Suppressor macrophage (primary cell): ENCODE data around the gene ACBD6.

Experiments used
- DNase-seq, 4 experiments: peaks; one replicate each; pipeline ENCODE4 v3.0.0-alpha.2; 2020 to 2022

The ACBD6 gene

DNA sequence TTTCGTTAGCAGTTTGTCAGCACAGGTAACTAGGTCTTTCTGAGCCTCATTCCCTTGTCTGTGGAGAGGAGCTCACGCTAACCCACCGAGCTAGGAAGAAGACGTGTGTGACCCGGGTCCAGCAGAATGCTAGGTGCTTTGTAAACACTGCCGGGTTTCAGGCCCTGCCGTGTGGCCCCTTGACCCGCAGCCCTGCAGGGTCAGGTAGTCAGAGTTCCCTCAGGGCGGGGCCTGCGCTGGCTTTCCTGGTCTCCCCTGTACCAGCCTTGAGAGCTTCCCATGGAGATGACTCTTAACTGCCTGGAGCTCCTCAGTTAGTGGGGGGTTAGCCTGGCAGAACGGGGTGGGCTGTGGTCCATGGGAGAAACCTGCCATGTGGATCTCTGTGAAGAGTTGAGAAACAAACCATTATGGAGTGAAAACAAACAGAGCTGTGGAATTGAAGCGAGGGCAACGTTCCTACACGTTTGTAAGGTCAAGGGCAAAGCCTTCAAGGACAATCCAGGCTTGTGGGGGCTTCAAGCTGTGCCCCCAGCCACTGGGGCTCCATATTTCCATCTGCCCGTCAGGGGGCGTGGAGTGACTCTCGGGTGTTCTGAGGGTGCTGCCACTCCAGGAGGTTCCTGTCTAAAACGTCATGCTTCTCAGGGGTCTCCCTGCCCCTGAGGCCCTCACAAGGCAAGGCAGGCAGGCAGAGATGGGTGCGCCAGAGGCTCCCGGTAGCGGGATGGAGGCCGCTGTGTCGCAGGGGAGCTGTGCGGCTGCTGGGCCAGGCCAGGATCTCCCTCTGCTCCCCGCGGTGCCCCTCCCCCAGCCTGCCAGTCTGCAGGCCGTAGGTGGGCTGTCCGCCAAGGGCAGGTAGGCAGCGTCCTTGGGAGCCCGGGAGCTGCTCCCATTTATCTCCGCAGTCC lies 248.5 kb downstream of the ACBD6 start:
- DNase-seq, result no peak

DNA sequence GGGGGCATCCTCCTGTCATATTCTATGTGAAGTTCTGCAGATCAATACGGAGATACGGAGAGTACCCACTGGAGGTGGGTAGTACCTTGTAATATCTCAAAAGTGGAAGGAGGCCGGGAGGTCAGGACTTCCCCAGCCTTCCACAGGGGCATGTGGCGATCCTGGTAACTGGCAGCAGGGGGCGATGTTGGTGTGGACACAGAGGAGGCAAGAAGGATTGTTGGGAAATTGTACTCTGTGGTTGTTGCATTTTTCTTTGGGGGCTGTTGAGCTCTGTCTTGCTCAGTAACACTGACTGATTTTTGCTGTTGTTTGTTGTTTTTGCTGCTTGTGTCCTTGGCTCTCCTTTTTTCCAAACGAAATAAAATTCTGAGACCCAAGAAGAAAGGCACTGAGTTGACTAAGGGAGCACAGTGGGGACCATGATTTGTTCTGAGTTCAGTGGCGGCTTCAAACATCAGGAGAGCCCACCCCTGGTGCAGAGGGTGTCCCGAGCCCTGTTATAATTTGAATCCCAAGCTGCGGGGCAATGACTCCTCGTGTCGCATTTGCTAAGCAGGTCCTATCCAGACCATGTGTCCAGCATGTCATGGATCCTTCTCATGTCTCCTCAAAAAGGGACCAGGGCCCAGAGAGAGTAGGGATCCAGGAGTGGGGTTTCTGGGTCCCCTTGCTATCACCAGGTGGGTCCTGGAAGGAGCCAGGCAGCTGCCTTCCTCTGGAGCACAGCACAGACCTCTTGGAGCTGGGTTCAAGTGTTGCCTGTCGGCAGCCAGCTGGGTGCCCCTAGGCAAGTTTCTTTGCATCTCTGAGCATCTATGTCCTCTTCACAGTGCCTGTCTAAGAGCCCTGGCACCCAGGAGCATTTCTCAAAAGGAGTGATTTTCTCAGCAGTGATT lies 249.5 kb downstream of the ACBD6 start:
- peak; percentile 86 to 94 (median 92) for DNase-seq

DNA sequence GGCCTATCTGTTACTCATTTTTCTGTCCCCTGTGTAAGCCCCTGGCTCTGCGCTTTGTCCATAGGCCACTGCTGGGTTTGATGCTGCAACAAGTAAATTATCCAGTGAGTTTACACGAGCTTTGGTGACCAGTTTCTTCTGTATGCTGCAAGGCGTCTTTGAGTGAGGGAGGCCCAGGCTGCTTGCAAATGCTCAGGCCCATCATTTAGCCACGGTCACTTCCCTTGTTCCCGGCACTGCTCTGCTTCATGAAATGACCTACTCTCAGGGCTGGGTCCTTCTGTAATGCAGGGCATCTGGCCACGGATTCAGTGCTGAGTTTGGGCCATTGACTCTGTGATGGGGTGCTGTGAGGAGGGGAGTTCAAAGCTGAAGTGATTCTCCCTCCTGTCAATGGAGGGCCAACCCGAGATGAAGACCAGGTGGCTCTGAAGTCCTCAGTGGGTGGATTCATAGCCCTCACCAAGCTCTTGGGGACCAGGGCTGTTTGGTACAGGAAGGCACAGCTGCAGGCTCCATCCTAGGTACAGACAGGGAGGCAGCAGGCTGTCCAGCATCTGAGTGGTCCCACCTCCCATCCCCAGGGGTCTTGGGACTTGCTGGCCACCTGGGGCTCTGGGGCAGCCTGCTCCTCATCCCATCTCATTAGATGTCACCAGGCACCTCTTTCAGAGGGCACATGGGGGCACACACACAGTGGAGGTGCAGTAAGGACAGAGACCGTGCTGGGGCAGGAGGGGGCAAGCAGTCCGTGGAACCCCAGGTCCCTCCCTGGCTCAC lies 250.7 kb downstream of the ACBD6 start:
- DNase-seq, result no peak

GRCh38 chr1:180250883-180251509 lies 251.4 kb downstream of the ACBD6 start:
- DNase-seq, result no peak

GRCh38 chr1:180250499-180250770 lies 251.9 kb downstream of the ACBD6 start:
- no peak for DNase-seq

GRCh38 chr1:180249725-180250498 lies 252.5 kb downstream of the ACBD6 start:
- no peak for DNase-seq

GRCh38 chr1:180248731-180249681 lies 253.4 kb downstream of the ACBD6 start:
- DNase-seq, result peak in 2 of 4 experiments; percentile 28 to 45

- no peak for DNase-seq
These were observed 254.2 kb downstream of the ACBD6 start for GRCh38 chr1:180248176-180248575.

- no peak for DNase-seq
These were observed 254.8 kb downstream of the ACBD6 start for GRCh38 chr1:180247580-180247979.

- DNase-seq, result no peak
These were observed 255.3 kb downstream of the ACBD6 start for GRCh38 chr1:180247061-180247460.

GRCh38 chr1:180246579-180246978 lies 255.8 kb downstream of the ACBD6 start:
- no peak for DNase-seq

DNA sequence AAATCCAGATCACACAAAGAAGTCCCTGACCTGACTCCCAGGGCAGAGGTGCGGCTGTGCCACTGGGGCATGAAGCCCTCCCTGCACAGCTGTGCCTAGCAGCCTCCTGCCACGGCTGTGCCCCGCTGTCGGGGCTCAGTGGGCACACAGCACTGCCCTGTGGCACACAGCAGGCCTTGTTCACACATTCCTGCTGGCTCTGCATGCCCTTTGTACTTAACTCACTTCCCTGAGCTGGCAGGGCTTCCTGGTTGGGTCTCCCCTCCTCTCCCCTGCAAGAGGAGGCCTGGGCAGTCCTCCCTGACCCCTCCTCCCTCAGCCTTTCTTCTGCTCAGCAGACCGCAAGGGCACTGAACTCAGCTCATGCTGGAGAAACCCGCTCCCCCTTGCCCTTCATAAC lies 257.5 kb downstream of the ACBD6 start:
- DNase-seq, result no peak

DNA sequence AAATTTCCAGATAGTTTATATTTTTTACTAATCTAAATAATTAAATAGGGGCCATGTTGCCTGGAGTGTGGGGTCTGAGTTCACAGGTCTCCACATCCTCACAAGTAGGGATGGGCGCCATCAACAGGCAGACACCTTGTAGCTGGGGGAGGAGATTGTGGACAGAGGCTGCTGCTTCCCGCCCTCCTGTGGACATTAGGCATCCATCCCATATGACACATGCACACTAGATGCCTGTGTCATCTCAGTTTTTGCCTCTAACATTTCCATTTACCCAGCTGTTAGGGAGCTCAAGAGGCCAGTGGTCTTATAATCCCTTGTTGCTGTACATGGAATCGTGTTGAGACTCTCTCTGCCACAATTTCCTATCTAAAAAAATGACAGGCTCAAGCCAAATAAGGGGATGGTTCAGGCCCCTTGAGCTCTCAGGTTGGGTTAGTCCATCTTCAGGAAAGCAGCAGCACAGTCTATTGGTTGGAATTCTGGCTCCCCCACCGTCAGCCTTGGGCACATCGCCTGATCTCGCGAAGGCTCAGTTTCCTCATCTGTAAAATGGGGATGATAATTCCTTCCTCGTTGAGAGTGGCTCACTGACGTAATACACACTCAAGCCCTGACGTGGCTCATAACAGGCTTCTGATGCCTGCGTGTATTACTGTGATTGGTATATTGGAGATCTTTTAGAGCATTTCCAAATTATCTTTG lies 258.7 kb downstream of the ACBD6 start:
- DNase-seq, result no peak

GRCh38 chr1:180241716-180242544 lies 260.4 kb downstream of the ACBD6 start:
- DNase-seq, result peak in 3 of 4 experiments; percentile 36 to 51 (median 37)

DNA sequence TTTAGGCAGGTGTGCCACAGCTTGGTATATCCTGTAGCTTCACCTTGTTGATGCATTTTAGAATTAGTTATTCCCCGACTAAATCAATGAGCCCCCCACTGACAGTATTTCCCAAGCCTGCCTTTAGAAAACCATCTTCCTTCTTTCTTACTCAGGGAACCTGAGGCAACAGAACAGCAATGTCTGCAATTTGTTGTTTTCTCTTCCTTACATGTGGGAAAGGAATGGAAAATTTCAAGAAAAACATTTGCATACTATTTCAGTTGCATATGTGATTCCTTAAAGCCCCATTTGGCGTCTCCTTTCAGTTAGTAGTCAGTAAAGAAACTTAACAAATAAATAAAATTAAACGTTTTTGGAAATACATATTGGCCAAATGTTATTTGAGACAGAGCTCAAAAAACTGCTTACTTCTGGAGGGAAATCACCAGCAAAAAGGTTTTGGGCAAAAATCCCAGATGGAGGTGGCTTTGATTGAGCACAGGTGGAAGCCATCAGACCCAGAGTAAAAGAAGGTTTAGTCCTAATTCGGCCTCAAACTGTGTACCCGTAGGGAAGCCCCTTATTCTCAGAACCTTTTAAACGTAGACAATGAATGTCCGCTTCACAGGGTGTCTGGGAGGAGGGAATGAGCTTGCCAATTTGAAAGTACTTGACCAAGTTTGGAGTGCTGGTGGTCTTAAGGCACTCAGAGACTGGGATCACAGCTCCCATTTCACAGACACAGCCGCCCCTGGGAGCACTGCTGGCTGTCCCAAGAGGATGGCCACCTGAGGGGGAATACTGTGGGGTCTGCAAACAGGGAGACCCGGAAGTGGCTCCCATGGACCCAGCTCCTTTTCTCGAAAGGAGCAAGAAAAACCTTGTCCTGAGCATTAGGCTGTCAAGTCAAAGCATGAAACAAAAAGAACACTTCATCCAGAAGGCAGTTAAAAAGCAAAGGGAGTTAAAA lies 263.0 kb downstream of the ACBD6 start:
- DNase-seq, result no peak

DNA sequence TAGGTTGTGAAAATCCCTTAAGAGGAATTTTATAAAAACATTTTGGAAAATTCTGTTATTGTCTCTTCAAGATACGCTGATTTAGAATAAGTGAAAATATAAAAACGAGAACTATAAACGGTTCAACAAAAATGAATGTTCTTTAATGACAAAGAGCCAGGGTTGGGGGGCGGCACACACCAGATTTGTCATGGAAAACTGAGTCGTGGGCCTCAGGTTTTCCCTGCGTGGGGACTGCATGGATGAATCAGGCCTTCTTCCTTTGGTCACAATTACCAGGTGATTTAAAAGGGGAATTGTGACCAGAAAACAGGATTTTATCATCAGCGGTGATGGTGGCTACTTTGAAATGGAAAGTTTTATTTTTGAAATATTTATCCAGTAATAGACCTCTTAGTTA lies 263.7 kb downstream of the ACBD6 start:
- DNase-seq, result no peak
